Measurements from ENCODE around the gene ITFG1. TPM values are rescaled to one million over a fixed set of nuclear protein-coding genes. Genes with fewer than 3 reads are reported as not detected.

ITFG1 gene
- total RNA-seq, 2 experiments from 2014 or later = 18.9 to 27.0 TPM

GRCh38 chr16:47316442-47317015 is 144.3 kb downstream of the ITFG1 start:
- H3K27ac Mint-ChIP-seq = no peak overlapping the region
- intact Hi-C loops (cut with DNase I, micrococcal nuclease) = no loop called here
- POLR2A ChIA-PET = no interaction called here
- no peak for DNase-seq
- peaks cover 3% of the 10 kb centered on the region for H3K36me3 Mint-ChIP-seq (ENCODE audit: low read depth)
- no peak for ATAC-seq
- H3K9me3 Mint-ChIP-seq (ENCODE audit: low read depth) = no peaks in the 10 kb centered on the region
- no peaks in the 10 kb centered on the region for H3K4me1 Mint-ChIP-seq
- no peaks in the 10 kb centered on the region for H3K27me3 Mint-ChIP-seq
- CTCF ChIA-PET = no interaction called here
- no peak overlapping the region for H3K4me3 Mint-ChIP-seq

GRCh38 chr16:47311738-47312505 is 148.9 kb downstream of the ITFG1 start:
- no peaks in the 10 kb centered on the region for H3K27me3 Mint-ChIP-seq
- H3K9me3 Mint-ChIP-seq (ENCODE audit: low read depth) = no peaks in the 10 kb centered on the region

GRCh38 chr16:47310792-47311211 is 150.1 kb downstream of the ITFG1 start:
- CTCF ChIA-PET = no interaction called here
- no peaks in the 10 kb centered on the region for H3K9me3 Mint-ChIP-seq (ENCODE audit: low read depth)
- peaks cover 22% of the 10 kb centered on the region for H3K36me3 Mint-ChIP-seq (ENCODE audit: low read depth)
- POLR2A ChIA-PET = no interaction called here
- no peaks in the 10 kb centered on the region for H3K4me1 Mint-ChIP-seq
- no peaks in the 10 kb centered on the region for H3K27me3 Mint-ChIP-seq
- H3K4me3 Mint-ChIP-seq = no peak overlapping the region
- H3K27ac Mint-ChIP-seq = no peak overlapping the region
- ATAC-seq = no peak
- intact Hi-C loops (cut with DNase I, micrococcal nuclease) = no loop called here
- no peak for DNase-seq

More at GRCh38 chr16:47311738-47312505, 148.9 kb downstream of the ITFG1 start:
- ChIA-PET CTCF (interaction anchor here (0.6 kb wide), 1 partner anchor 271 kb away, joined by 3 read pairs; no protein-coding TSS in a partner anchor), POLR2A (no interaction called here)
- Mint-ChIP-seq H3K27ac (no peak overlapping the region), H3K36me3 (ENCODE audit: low read depth) (peaks cover 22% of the 10 kb centered on the region), H3K4me3 (no peak overlapping the region), H3K4me1 (no peaks in the 10 kb centered on the region)
- no peak for DNase-seq
- intact Hi-C loops (cut with DNase I, micrococcal nuclease) = no loop called here
- no peak for ATAC-seq

- intact Hi-C loops (cut with DNase I, micrococcal nuclease) = no loop called here
- H3K27me3 Mint-ChIP-seq = no peaks in the 10 kb centered on the region
- H3K36me3 Mint-ChIP-seq (ENCODE audit: low read depth) = peaks cover 31% of the 10 kb centered on the region
- ATAC-seq (no peak), DNase-seq (no peak)
- H3K4me3 Mint-ChIP-seq = no peak overlapping the region
- no peak overlapping the region for H3K27ac Mint-ChIP-seq
- ChIA-PET CTCF (no interaction called here), POLR2A (no interaction called here)
- no peaks in the 10 kb centered on the region for H3K9me3 Mint-ChIP-seq (ENCODE audit: low read depth)
- no peaks in the 10 kb centered on the region for H3K4me1 Mint-ChIP-seq
Measured at GRCh38 chr16:47309581-47310312, 151.1 kb downstream of the ITFG1 start.

GRCh38 chr16:47308601-47309000 is 152.3 kb downstream of the ITFG1 start:
- intact Hi-C loops (cut with DNase I, micrococcal nuclease) = no loop called here
- peaks cover 34% of the 10 kb centered on the region for H3K36me3 Mint-ChIP-seq (ENCODE audit: low read depth)
- no peak overlapping the region for H3K27ac Mint-ChIP-seq
- H3K4me1 Mint-ChIP-seq = no peaks in the 10 kb centered on the region
- ATAC-seq (no peak), DNase-seq (no peak)
- CTCF ChIA-PET = no interaction called here
- H3K9me3 Mint-ChIP-seq (ENCODE audit: low read depth) = no peaks in the 10 kb centered on the region
- POLR2A ChIA-PET = no interaction called here
- H3K27me3 Mint-ChIP-seq = no peaks in the 10 kb centered on the region
- no peak overlapping the region for H3K4me3 Mint-ChIP-seq

- ChIA-PET POLR2A (no interaction called here), CTCF (no interaction called here)
- intact Hi-C loops (cut with DNase I, micrococcal nuclease) = no loop called here
- H3K27me3 Mint-ChIP-seq = no peaks in the 10 kb centered on the region
- no peak overlapping the region for H3K4me3 Mint-ChIP-seq
- no peaks in the 10 kb centered on the region for H3K9me3 Mint-ChIP-seq (ENCODE audit: low read depth)
- ATAC-seq = no peak
- H3K36me3 Mint-ChIP-seq (ENCODE audit: low read depth) = peaks cover 40% of the 10 kb centered on the region
- no peak for DNase-seq
- no peak overlapping the region for H3K27ac Mint-ChIP-seq
- no peaks in the 10 kb centered on the region for H3K4me1 Mint-ChIP-seq
Measured at GRCh38 chr16:47304563-47304962, 156.3 kb downstream of the ITFG1 start.

- H3K27ac Mint-ChIP-seq = no peak overlapping the region
- no peak overlapping the region for H3K4me3 Mint-ChIP-seq
- H3K27me3 Mint-ChIP-seq = no peaks in the 10 kb centered on the region
- DNase-seq (no peak), ATAC-seq (no peak)
- H3K9me3 Mint-ChIP-seq (ENCODE audit: low read depth) = peaks cover 14% of the 10 kb centered on the region
- CTCF ChIA-PET = no interaction called here
- peaks cover 41% of the 10 kb centered on the region for H3K36me3 Mint-ChIP-seq (ENCODE audit: low read depth)
- no peaks in the 10 kb centered on the region for H3K4me1 Mint-ChIP-seq
- POLR2A ChIA-PET = no interaction called here
- intact Hi-C loops (cut with DNase I, micrococcal nuclease) = no loop called here
Measured at GRCh38 chr16:47299587-47299986, 161.3 kb downstream of the ITFG1 start.

GRCh38 chr16:47284999-47285398 is 175.9 kb downstream of the ITFG1 start:
- DNase-seq = no peak
- Mint-ChIP-seq H3K36me3 (ENCODE audit: low read depth) (peaks cover 35% of the 10 kb centered on the region), H3K4me1 (no peaks in the 10 kb centered on the region), H3K27me3 (no peaks in the 10 kb centered on the region), H3K4me3 (no peak overlapping the region), H3K27ac (no peak overlapping the region), H3K9me3 (ENCODE audit: low read depth) (peaks cover 2% of the 10 kb centered on the region)
- ATAC-seq = no peak
- intact Hi-C loops (cut with DNase I, micrococcal nuclease) = no loop called here
- ChIA-PET CTCF (no interaction called here), POLR2A (no interaction called here)

GRCh38 chr16:47278306-47278970 is 182.4 kb downstream of the ITFG1 start:
- DNase-seq = no peak
- Mint-ChIP-seq H3K9me3 (ENCODE audit: low read depth) (no peaks in the 10 kb centered on the region), H3K4me1 (no peaks in the 10 kb centered on the region), H3K36me3 (ENCODE audit: low read depth) (peaks cover 14% of the 10 kb centered on the region), H3K27me3 (no peaks in the 10 kb centered on the region), H3K4me3 (no peak overlapping the region), H3K27ac (no peak overlapping the region)
- intact Hi-C loops (cut with DNase I, micrococcal nuclease) = no loop called here
- ATAC-seq = no peak
- POLR2A ChIA-PET = no interaction called here
- CTCF ChIA-PET = no interaction called here

- POLR2A ChIA-PET = no interaction called here
- ATAC-seq = no peak
- no peaks in the 10 kb centered on the region for H3K4me1 Mint-ChIP-seq
Measured at GRCh38 chr16:47276522-47276921, 184.3 kb downstream of the ITFG1 start.

GRCh38 chr16:47262938-47263337 is 197.9 kb downstream of the ITFG1 start:
- CTCF ChIA-PET = interaction anchor here (0.7 kb wide), 1 partner anchor 9 kb away, joined by 3 read pairs; no protein-coding TSS in a partner anchor
- peaks cover 16% of the 10 kb centered on the region for H3K36me3 Mint-ChIP-seq (ENCODE audit: low read depth)
- ATAC-seq = no peak

More at GRCh38 chr16:47276522-47276921, 184.3 kb downstream of the ITFG1 start:
- Mint-ChIP-seq H3K27me3 (no peaks in the 10 kb centered on the region), H3K36me3 (ENCODE audit: low read depth) (peaks cover 8% of the 10 kb centered on the region), H3K4me3 (no peak overlapping the region), H3K9me3 (ENCODE audit: low read depth) (no peaks in the 10 kb centered on the region), H3K27ac (no peak overlapping the region)
- intact Hi-C loops (cut with DNase I, micrococcal nuclease) = no loop called here
- no peak for DNase-seq
- CTCF ChIA-PET = no interaction called here

More at GRCh38 chr16:47262938-47263337, 197.9 kb downstream of the ITFG1 start:
- DNase-seq = no peak
- POLR2A ChIA-PET = interaction anchor here (0.7 kb wide), 1 partner anchor 149 kb away, joined by 4 read pairs; no protein-coding TSS in a partner anchor
- Mint-ChIP-seq H3K27ac (no peak overlapping the region), H3K4me3 (no peak overlapping the region), H3K27me3 (no peaks in the 10 kb centered on the region), H3K4me1 (peaks cover 3% of the 10 kb centered on the region), H3K9me3 (ENCODE audit: low read depth) (no peaks in the 10 kb centered on the region)
- intact Hi-C loops (cut with DNase I, micrococcal nuclease) = no loop called here
